Peyer's patch (tissue), 4 donors: ENCODE measurements around the gene MYO7A.

Experiments used
- CTCF ChIP-seq, 6 experiments: fragments of 450-650 bp in 4 of 6; fragments of 200-600 bp in 2 of 6; sonication (generic) in 1 of 6; IDR thresholded peaks; one replicate each; pipeline ENCODE4 v1.5.1; 2017 to 2019; ENCODE audit warnings: antibody characterized with exemption in 6 of 6, mild to moderate bottlenecking in 3 of 6, moderate library complexity in 1 of 6
- POLR2A ChIP-seq, 2 donors: fragments of 450-650 bp; IDR thresholded peaks; one replicate each; pipeline ENCODE4 v1.5.1; 2017; ENCODE audit warnings: antibody characterized with exemption in 2 of 2, mild to moderate bottlenecking in 2 of 2, moderate library complexity in 2 of 2

- TF ChIP-seq CTCF (IDR thresholded peaks at IDR 0.05) (no peak), POLR2A (IDR thresholded peaks at IDR 0.05) (no peak)
Observed at GRCh38 chr11:77124488-77124887, 3.6 kb upstream of the MYO7A start.
